Spleen (tissue), 11 donors: ENCODE results near the gene KIAA2012. TPM values are rescaled to one million over a fixed set of nuclear protein-coding genes. Genes with fewer than 3 reads are reported as not detected.

Experiments
- DNase-seq: peaks from one replicate; pipeline ENCODE4 v3.0.0-alpha.2; 2020
- H3K27ac ChIP-seq, 8 donors: fragments of 200-600 bp; sonication (generic) in 7 of 8; 1 replicate in 4 of 8; 2 replicates in 4 of 8; pipeline versions ENCODE4 v1.5.0 to v1.8.0; 2016 to 2021; ENCODE audit warnings: inconsistent platforms in 4 of 8, mild to moderate bottlenecking in 4 of 8, moderate library complexity in 1 of 8
- H3K27me3 ChIP-seq, 7 donors: fragments of 200-600 bp; sonication (generic) in 6 of 7; replicated peaks in 1 of 7; 1 replicate in 4 of 7; 2 replicates in 3 of 7; pipeline versions ENCODE4 v1.5.0 to v1.8.0; 2016 to 2021; ENCODE audit warnings: inconsistent platforms in 3 of 7, mild to moderate bottlenecking in 1 of 7
- H3K36me3 ChIP-seq, 6 donors: fragments of 200-600 bp; sonication (generic) in 5 of 6; 1 replicate in 4 of 6; 2 replicates in 2 of 6; pipeline versions ENCODE4 v1.5.0 to v1.8.0; 2016 to 2021; ENCODE audit warnings: inconsistent platforms in 2 of 6
- H3K4me1 ChIP-seq, 6 donors: fragments of 200-600 bp; sonication (generic) in 5 of 6; 1 replicate in 3 of 6; 2 replicates in 3 of 6; pipeline versions ENCODE4 v1.5.0 to v1.8.0; 2016 to 2021; ENCODE audit warnings: inconsistent platforms in 3 of 6
- H3K4me3 ChIP-seq, 8 donors: fragments of 200-600 bp; sonication (generic) in 7 of 8; 1 replicate in 4 of 8; 2 replicates in 4 of 8; pipeline versions ENCODE4 v1.5.0 to v1.8.0; 2016 to 2021; ENCODE audit warnings: inconsistent platforms in 4 of 8, mild to moderate bottlenecking in 4 of 8, moderate library complexity in 2 of 8
- H3K9me3 ChIP-seq, 8 donors: fragments of 200-600 bp; sonication (generic) in 7 of 8; 1 replicate in 4 of 8; 2 replicates in 4 of 8; pipeline versions ENCODE4 v1.5.0 to v1.8.0; 2016 to 2021; ENCODE audit warnings: inconsistent platforms in 4 of 8
- CTCF ChIP-seq, 11 experiments: fragments of 200-600 bp in 7 of 11; fragments of 450-650 bp in 4 of 11; sonication (generic) in 4 of 11; IDR thresholded peaks in 8 of 11; conservative IDR thresholded peaks in 3 of 11; 1 replicate in 7 of 11; 2 replicates in 4 of 11; pipeline versions ENCODE4 v1.4.0 to v1.8.0; 2016 to 2021; ENCODE audit warnings: antibody characterized with exemption in 11 of 11, inconsistent platforms in 4 of 11, mild to moderate bottlenecking in 1 of 11
- POLR2A ChIP-seq, 3 donors: fragments of 450-650 bp; IDR thresholded peaks; one replicate each; pipeline ENCODE4 v1.5.1; 2017; ENCODE audit warnings: antibody characterized with exemption in 3 of 3, mild to moderate bottlenecking in 1 of 3
- POLR2AphosphoS5 ChIP-seq, 3 donors: sonication (generic); formaldehyde crosslinking; IDR thresholded peaks; one replicate each; pipeline ENCODE4 v1.5.1; 2017; ENCODE audit warnings: antibody characterized with exemption in 3 of 3
- WGBS, 5 donors: extraction: QIAGEN DNeasy Blood & Tissue Kit in 3 of 5; methylation state at CpG; one replicate each; pipeline versions ENCODE4 v1.1.5 to v1.1.7; 2013 to 2018; 5-methylcytosine and 5-hydroxymethylcytosine counted together
- intact Hi-C: fragments of 100-400 bp; cut with DNase I; formaldehyde crosslinking; loops from one replicate; pipeline ENCODE4 v1.15.0; 2023; ENCODE audit warnings: low total_unique reads
- polyA plus RNA-seq, 3 donors: library from polyadenylated mRNA; stranded (reverse); fragments of 200-250 nt; gene quantifications; one replicate each; pipeline ENCODE4 v1.2.1, GENCODE V29; 2013
- total RNA-seq, 7 donors: library from RNA; depleted of rRNA in 3 of 7; stranded (reverse); fragments of >200 nt in 3 of 7; fragmentation: NEBNext Ultra II Directional in 4 of 7; extraction: Animal tissue kit (Norgen Biotek cat#: 25700) in 4 of 7; gene quantifications; one replicate each; pipeline versions ENCODE4 v1.1.0 to v1.2.1, GENCODE V29; 2016 to 2021
- donor health status: healthy with polysubstance abuse.
- donor health status: DM: no; HTN: no; CAD: no; lungs with moderate emphysema.
- donor health status: DM: no; HTN: no; CAD: no.
- donor health status: Bipolar disorder and iron deficiency.
- donor health status: healthy.
- donor health status: DM: no; HTN: no; CAD: no.
- donor health status: DM: yes; HTN: yes; CAD: no.

KIAA2012 gene
- total and polyA plus RNA-seq, 10 donors, result not detected

GRCh38 chr2:202141329-202141947 lies 68.4 kb downstream of the KIAA2012 start:
- H3K36me3 ChIP-seq, result no peaks in the 10 kb centered on the region
- H3K27me3 ChIP-seq, result no peaks in the 10 kb centered on the region
- no peak overlapping the region for H3K4me3 ChIP-seq
- peaks cover 0 to 6% (median 0%) of the 10 kb centered on the region in 6 donors for H3K4me1 ChIP-seq
- WGBS, 5 donors, result 49 to 75% (median 65%) methylated on average over 4 of the region's 4 CpGs
- TF ChIP-seq CTCF (IDR thresholded peaks at IDR 0.05 in 8 of 11, conservative IDR thresholded peaks at IDR 0.05 in 3 of 11) (no peak), POLR2AphosphoS5 (IDR thresholded peaks at IDR 0.05) (no peak), POLR2A (IDR thresholded peaks at IDR 0.05) (no peak)
- H3K27ac ChIP-seq, result no peak overlapping the region
- no peaks in the 10 kb centered on the region for H3K9me3 ChIP-seq
- DNase-seq, result no peak
- intact Hi-C loops, result no loop called here

DNA sequence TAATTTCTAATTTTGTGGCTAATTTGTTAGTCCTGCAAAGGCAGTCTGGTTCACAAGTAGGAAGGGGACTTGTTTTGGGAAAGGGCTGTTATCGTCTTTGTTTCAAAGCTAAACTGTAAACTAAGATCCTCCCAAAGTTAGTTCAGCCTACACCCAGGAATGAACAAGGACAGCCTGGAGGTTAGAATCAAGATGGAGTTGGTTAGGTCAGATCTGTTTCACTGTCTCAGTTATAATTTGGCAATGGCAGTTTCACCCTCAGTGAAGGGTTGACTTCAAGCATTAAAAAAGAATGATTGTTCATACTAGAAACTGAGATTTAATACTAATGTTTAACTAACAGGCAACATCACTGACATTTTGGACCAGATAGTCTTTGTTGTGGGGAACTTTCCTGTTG lies 69.5 kb downstream of the KIAA2012 start:
- H3K36me3 ChIP-seq, result no peaks in the 10 kb centered on the region
- H3K4me3 ChIP-seq, result no peak overlapping the region
- H3K9me3 ChIP-seq, result no peaks in the 10 kb centered on the region
- intact Hi-C loops, result no loop called here
- DNase-seq, result no peak
- TF ChIP-seq POLR2AphosphoS5 (IDR thresholded peaks at IDR 0.05) (no peak), CTCF (IDR thresholded peaks at IDR 0.05 in 8 of 11, conservative IDR thresholded peaks at IDR 0.05 in 3 of 11) (no peak), POLR2A (IDR thresholded peaks at IDR 0.05) (no peak)
- peaks cover 0 to 6% (median 0%) of the 10 kb centered on the region in 6 donors for H3K4me1 ChIP-seq
- 89 to 97% (median 96%) methylated on average over 1 of the region's 1 CpG for WGBS, 5 donors
- H3K27ac ChIP-seq, result no peak overlapping the region
- H3K27me3 ChIP-seq, result no peaks in the 10 kb centered on the region

DNA sequence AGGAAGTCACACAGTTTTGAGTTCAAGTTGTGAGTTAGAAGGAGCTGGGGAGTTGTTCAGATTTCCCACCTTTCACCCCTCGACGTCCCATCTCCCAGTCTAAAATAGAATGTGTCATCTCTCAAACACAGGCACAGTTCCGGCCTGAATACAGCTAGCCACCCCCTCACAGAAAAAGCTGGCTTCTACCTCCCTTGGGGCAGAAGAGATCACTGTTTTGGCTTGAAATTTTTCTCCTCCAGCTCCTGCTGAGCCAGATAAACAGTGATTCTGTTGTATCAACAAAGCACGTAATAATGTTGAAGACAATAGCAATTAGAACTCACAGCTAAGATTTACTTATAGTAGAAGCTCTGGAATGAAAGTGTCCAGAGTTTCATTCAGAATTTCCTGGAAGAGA lies 74.7 kb downstream of the KIAA2012 start:
- H3K27ac ChIP-seq, result no peak overlapping the region
- no peak for DNase-seq
- 65 to 83% (median 78%) methylated on average over 4 of the region's 4 CpGs for WGBS, 5 donors
- TF ChIP-seq POLR2AphosphoS5 (IDR thresholded peaks at IDR 0.05) (no peak), POLR2A (IDR thresholded peaks at IDR 0.05) (no peak), CTCF (IDR thresholded peaks at IDR 0.05 in 8 of 11, conservative IDR thresholded peaks at IDR 0.05 in 3 of 11) (no peak)
- peaks cover 0 to 6% (median 0%) of the 10 kb centered on the region in 6 donors for H3K4me1 ChIP-seq
- no peak overlapping the region for H3K4me3 ChIP-seq
- H3K36me3 ChIP-seq, result no peaks in the 10 kb centered on the region
- intact Hi-C loops, result no loop called here
- H3K9me3 ChIP-seq, result no peaks in the 10 kb centered on the region
- no peaks in the 10 kb centered on the region for H3K27me3 ChIP-seq

DNA sequence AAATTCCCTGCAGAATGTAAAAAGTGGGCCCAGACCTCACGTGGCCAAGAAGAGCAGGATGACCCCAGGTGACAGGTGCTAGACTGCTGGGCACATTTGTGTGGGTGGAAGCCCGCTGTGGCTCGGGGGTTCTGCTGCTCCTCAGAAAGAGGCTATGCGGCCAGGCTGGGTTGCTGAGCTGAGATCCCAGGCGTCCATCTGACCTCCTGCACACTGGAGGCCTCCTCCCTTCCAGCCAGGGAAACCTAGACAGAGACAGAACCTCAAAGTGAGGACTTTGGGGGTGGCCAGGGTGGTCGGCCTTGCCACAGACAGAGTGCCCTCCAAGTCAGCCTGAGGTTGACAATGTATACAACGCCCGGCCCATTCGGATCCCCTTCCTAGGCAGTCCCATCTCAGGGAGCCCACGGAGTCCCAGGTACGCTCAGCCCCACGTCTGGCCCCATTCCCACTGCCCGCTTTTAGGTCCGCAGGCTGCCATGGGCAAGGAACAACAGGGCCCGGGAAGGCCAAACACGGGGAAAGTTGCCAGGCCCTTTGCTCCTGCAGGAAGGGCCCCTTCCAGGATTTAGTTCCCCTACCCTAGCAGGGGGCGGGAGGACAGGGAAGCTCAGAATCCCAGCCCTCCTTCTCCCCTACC lies 75.6 kb downstream of the KIAA2012 start:
- no peaks in the 10 kb centered on the region for H3K36me3 ChIP-seq
- TF ChIP-seq POLR2A (IDR thresholded peaks at IDR 0.05) (no peak), POLR2AphosphoS5 (IDR thresholded peaks at IDR 0.05) (no peak), CTCF (IDR thresholded peaks at IDR 0.05 in 8 of 11, conservative IDR thresholded peaks at IDR 0.05 in 3 of 11) (no peak)
- no peaks in the 10 kb centered on the region for H3K27me3 ChIP-seq
- WGBS, 5 donors, result 84 to 93% (median 90%) methylated on average over 10 to 17 of the region's 17 CpGs
- H3K4me3 ChIP-seq, result no peak overlapping the region
- H3K9me3 ChIP-seq, result no peaks in the 10 kb centered on the region
- no peak for DNase-seq
- no peak overlapping the region for H3K27ac ChIP-seq
- peaks cover 0 to 6% (median 0%) of the 10 kb centered on the region in 6 donors for H3K4me1 ChIP-seq
- intact Hi-C loops, result no loop called here
